HG03066 (cell line): ENCODE measurements around the gene SCFD2.
"Not testable (repeated sequence)": the region's sequence is repeated elsewhere in the genome, so short reads cannot be mapped to it uniquely, and the experiment has no call there.

Experiments
- ATAC-seq: cut with Tn5 transposase; IDR thresholded peaks from one replicate; pipeline ENCODE4 v1.9.1; 2021; ENCODE audit warnings: low read depth; ENCODE audit not compliant: unreplicated experiment

SCFD2 gene

DNA sequence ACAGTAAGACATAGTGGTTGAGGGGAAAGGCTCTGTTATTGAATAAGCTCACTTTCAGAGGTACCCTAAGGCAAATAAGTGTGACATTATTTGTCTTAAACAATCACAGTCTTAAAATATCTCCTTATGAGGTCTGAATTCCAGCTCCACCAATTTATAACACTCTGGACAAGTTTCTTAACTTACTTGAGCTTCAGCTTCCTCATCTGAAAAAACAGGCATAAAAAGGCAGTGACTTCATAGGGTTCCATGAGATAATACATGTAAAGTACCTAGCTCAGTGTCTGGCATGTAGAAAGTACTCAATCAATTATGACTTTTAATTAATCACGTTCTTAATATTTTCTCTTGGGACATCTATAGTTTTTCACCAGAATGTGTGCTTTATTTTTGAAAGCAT is 301.3 kb downstream of the SCFD2 start:
- ATAC-seq, result no peak

DNA sequence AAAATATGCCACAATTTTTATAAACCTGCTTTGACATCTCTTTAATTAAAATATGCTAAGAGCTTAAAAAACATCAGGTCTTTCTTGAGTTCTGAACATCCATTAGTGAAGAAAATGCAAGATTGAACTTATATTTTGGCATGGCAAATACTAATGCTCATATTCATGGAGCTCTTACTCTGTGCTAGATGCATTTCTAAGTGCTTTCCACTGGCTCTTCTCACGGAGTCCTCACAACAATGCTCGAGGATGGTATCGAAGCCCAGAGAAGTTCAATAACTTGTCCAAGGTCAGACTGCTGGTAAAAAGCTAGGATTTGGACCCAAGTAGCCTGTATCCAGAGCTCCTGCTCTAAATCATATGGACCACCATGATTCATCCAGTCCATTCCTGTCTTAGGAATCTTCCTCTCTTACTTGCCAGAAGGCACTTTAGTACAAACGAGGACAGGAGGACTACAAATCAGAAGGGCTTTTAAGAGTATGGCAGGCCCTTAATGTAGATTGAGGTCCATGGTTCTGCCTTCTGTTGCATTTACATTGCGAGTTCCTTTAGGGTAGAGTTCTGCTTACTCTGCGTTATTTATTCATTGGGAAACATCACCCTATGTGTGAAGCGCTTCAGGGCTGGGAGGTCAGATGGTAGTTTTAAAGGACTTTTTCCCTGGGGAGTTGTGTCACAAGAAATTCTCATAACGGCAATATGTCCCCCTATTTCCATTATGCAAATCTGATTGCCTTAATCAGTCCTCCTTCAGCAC is 304.6 kb downstream of the SCFD2 start:
- no peak for ATAC-seq

DNA sequence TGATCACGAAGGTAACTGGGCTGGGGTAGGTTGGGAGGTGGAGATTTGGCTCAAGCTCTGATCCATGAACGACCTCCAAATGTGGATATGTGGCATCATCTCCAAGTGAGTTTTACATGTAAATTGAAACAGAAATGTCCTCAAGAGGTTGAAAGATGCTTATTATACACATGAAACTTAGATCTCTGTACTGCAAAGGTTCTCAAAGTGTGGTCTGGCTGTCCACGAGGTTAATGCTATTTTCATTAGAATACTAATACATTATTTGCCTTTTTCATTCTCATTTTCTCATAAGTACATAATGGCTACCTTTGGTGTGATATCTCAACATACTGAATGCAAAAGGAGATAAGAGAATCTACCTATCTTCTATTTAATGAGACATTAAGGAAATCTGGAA is 305.6 kb downstream of the SCFD2 start:
- no peak for ATAC-seq

DNA sequence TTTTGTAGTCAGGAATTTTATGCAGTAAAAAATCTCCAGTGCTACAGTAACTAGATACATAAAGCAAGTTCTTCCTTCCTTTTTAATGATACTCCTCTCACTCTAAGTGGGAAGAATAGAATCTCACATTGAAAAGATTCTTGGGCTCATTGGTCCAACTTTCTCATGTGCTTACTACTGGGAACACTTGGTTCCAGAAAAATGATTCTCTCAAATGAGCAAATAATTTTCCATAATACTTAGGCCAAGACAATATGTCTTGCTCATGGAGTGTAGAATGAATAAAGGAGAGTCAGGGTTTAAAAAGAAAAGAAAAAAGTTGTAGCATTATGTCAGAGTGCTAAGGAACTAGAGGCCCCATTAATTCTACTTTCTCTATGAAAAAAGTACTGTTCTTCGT is 306.0 kb downstream of the SCFD2 start:
- ATAC-seq, result no peak

DNA sequence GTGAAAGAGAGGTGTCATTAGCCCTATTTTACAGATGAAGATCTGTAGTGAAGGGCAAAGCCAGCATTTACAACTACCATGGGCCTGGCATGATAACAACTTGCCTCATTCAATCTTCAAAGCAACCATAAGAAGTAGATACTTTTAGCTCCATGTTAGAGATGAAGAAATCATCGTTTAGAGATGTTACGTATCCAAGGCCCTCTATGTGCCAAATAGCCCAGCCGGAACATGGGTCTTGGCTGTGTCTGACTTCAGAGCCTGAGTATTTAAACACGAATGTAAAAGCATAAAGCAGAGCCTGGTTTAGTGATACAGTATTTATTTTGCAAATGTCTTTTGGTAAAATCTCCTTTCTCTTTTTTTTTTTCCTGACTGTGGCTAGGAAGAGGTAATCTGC is 306.6 kb downstream of the SCFD2 start:
- no peak for ATAC-seq

DNA sequence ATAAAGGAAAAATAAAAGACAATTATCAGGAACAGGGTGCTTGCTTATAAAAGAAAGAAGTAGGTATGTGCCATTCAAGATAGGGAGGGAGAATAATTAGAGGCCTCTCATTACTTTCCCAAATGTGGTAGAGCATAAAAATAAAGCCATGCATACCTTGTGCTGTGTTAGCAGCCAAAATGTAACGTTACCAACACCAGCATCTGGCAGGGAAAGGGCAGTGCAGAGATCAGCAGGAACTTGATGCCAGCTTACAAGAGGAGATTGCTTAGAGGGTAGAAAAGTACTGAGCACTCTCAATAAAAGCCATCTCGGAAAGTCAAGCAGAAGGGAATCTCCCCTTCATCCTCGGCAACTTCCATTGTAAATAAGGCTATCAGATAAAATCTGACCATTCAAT is 308.2 kb downstream of the SCFD2 start:
- ATAC-seq, result no peak

DNA sequence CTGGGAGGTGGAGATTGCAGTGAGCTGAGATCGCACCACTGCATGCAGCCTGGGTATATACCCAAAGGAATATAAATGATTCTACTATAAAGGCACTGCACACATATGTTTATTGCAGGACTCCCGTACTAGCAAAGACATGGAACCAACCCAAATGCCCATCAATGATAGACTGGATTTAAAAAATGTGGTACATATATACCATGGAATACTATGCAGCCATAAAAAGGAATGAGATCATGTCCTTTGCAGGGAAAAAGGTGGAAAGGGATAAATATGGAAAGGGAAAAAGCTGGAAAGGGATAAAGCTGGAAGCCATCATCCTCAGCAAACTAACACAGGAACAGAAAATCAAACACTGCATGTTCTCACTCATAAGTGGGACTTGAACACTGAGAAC is 308.8 kb downstream of the SCFD2 start:
- not testable (repeated sequence) for ATAC-seq

DNA sequence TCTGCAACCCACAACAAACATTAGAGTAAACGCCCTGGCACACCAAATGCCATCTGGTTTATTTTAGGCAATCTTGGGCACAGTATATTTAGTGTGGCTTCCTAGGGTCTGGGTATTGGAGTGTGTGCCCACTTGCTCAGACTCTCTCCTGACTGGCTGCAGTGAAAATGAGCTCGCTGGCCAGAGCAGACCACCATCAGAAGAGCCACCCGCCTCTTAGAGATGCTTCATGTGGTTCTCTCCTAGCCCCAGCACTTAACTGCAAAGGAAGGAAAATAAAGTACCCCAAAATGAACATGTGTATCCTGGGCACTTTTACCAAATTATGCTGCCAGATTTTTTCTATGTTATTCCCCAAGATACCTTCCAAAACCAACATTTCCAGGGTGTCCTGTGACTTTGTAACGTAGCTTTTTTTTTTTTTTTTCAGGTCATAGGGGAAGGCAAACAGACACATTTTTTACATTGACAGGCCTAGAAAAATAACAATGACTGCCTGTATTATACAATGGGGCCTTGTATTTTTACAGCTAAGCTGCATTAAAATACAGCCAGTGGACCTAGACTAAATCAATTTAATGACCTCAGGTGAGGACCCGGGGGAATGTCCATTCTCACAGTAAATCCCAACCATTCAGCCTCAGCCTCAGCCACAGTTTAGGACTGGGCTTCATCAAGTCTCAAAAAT is 310.0 kb downstream of the SCFD2 start:
- no peak for ATAC-seq

DNA sequence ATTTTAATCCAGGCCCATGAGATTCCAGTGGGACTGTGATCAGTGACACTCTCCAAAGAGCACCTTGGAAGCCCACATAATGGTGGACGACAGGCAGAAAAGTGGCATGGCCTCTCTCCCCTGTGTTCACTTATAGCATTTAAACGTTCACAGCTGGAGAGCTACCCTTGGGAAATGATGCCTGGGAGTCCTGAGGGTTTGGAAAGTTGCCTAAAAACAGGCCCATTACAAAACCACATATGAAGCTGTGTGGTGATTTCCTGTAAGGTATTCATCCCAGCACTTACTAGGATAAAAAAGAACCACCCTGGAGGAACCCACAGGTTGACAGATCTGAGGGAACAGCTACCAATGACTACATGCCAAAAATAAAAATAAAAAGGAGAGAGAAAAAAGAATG is 310.6 kb downstream of the SCFD2 start:
- no peak for ATAC-seq

DNA sequence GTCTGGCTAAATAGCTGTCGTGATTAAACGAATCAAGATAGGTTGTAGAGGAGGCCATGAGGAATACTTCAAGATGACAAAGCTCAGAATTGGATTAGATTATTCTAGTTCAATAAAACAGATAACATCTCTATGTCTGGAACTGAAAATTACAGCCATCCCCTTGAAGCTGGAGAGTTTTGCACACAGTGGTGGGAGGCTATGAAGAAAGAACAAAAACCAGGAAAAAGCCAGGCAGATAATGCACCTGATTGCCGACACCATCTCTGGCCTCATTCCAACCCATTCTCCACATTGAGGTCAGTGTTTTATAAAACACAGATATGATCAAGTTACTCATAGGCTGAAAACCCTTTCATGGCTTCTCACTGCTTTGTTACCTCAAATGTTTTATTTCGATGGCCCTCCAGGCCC is 315.5 kb downstream of the SCFD2 start:
- ATAC-seq, result no peak

DNA sequence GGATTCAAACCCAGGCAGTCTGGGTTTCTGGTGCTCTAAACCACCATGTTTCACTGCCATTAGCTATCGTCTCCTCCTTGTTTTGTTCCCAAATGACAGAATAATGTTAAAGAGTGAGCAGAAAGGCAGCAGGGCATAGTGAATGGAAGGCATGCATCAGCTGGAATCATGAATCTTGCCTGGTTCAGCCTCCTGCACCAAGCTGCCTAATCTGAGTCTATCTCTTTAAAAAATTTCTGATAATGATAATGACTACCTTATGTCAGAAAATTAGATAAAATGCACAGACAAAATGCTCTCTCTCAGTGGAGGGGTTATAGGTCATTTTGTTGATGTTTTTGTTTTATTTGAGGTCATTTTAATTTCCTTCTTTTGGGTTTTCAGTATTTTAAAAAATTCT is 316.3 kb downstream of the SCFD2 start:
- no peak for ATAC-seq

DNA sequence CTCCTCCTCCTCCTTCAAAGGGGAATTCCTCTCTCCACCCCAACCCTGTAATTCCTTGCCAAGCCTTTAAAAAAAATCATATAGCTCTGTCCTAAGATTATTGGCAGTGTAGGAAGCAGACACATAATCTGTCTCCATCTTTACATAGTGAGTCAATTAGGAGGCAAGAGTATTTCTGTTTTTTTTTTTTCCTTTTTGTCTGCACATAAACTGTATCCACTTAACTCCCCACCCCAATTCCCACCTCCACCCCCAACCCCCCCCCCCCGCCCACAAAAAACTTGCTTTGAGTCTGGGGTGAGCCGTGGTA is 321.3 kb downstream of the SCFD2 start:
- no peak for ATAC-seq

DNA sequence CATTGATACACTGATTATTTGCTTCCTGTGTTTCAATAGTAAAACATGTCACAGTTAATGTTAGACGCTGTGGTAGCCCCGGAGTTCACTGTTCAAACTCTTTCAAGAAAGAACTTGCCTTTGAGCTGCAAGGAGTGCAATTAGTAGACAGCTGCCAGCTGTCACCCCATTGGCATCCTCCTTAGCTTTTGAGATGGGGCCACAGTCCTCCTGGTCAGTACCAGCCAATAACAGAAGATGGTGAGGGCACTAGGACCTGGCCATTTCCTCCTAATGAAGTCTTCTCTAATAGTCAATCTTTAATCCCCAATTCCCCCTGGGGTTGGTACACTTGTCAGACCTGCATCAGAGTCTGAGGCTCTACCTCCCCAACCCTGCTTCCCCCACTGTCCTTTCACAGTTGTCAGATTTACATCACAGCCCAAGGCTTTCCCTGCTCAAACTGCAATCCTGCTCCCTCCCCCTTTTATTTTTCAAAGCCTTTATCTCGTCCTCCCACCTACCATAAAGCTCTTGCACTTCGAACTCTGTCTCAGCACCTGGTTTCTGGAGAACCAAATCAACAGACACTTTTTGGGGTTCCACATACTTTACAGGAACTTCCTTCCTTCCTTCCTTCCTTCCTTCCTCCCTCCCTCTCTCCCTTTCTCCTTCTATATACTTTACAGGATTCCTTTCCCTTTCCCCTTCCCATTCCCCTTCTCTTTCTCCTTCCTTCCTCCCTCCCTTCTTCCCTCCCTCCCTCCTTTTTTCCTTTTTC is 321.8 kb downstream of the SCFD2 start:
- no peak for ATAC-seq

DNA sequence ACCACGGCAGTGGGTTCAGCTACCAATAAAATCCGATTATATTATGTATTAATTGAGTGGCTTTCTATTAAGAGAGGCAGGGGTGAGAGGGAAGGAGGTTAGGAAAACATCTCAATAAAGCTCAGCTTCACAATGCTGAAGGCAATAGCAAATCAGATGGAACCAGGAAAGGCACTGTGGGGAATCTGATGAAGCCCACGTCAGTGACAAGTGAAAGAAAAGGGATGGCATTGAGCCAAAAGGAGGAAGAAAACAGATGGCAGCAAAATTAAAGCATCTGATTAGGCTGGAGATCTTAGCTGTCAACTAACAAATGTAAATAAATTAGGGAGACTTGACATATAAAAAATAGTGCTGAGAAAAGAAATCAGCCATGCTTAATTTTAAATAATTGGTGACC is 322.8 kb downstream of the SCFD2 start:
- no peak for ATAC-seq

DNA sequence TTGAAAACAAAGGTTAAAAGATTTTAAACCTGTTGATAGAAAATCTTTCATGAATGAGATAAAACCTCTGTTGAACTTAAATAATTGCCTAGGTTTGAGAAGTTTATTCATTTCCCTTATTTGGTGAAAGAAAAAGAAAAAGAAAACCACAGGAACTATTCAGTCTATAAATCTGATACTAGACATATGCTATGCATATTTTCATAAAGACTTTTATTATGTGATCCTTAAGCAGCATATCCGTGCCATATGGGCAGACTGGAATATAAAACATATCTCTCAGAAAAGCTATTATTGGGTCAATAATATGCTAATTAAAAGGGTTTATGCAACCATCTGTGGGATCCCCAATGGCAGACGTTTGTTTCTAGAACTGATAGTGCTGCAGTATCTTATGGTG is 325.0 kb downstream of the SCFD2 start:
- no peak for ATAC-seq

DNA sequence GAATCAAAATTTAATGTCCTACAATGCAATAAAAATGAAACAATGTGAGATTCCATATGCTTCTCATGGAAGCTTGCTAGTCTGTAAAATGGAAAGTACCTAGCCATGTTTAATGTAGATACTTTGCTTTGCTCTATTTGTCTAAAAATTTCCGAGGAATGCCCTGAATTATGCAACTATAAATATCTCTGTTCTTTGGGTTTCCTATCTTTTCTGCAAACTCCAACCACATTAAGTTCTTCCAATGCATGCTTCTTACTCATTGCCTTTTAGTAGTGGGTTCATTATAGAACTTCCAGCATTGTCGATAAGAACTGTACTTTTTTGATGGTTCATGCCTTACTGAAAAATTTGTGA is 325.4 kb downstream of the SCFD2 start:
- no peak for ATAC-seq

DNA sequence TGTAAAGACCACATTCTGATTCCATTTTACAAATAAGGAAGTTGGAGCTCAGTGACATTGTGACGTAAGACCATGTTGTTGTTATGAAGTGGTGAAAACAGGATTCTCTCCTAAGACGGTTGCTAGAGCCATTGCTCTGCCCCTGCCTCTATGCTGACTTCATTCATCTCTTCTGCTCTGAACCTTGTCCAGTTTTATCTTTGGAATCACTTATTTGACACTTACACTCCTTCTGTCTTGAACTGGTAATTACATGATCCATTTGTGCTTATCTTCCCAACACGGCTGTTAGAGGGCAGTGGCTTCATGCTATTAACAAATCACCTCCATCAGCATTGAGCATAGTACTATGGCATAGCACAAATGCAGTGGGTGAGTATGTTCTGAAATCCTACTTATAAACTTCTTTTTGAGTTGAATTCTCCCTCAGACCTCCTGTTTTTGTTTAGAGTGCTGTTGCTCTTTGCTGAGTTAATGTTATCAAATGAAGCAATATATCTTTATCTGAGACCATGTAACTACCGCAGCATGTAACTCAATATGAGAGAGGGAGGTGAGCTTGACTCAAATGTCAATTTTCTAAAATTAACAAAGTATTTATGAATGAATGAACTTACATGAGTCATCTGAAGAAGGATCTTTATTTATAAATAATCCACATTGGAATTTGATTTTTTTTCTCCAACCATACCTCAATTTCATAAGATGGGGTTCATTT is 326.0 kb downstream of the SCFD2 start:
- no peak for ATAC-seq

DNA sequence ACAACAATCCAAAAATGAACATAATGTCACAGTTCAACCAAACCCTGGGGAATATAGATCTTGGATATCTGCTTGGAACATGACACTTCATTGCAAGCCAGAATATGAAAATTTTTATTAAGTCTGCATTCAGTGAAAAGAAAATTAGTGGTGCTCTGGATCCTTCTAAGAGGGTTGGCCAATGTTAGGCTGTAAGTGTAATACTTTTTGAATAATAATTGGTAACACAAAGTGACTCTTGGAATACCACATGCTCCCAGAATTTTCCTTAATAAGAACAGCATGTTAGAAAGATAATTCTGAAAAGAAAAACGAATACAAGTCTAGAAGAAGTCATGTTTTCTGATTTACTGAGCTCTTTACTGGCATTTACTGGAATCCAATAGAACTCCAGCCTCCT is 328.0 kb downstream of the SCFD2 start:
- ATAC-seq, result no peak

DNA sequence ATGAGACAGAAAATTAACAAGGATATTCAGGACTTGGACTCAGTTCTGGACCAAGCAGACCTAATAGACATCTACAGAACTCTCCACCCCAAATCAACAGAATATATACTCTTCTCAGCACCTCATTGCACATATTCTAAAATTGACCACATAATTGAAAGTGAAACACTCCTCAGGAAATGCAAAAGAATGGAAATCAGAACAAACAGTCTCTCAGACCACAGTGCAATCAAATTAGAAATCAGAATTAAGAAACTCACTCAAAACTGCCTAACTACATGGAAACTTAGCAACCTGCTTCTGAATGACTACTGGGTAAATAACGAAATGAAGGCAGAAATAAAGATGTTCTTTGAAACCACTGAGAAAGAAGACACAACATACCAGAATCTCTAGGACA is 333.0 kb downstream of the SCFD2 start:
- not testable (repeated sequence) for ATAC-seq

DNA sequence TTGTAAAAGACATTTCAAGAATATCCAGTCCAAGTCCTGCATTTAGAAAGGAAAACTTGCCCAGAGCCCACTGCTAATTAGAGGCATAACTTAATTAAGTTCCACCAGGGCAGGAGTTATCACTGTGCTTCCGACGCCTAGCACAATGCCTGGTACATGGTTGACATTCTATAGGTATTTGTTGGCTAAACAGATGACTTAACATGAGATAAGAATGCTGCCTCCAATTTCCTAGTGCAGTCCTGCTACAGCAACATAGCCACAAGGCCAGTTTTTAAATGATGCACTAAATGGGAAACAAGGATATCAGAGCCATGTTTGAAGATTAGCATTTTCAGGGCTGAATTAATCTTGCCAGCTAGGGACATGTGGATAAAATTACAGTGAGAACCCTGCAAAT is 339.6 kb downstream of the SCFD2 start:
- no peak for ATAC-seq

DNA sequence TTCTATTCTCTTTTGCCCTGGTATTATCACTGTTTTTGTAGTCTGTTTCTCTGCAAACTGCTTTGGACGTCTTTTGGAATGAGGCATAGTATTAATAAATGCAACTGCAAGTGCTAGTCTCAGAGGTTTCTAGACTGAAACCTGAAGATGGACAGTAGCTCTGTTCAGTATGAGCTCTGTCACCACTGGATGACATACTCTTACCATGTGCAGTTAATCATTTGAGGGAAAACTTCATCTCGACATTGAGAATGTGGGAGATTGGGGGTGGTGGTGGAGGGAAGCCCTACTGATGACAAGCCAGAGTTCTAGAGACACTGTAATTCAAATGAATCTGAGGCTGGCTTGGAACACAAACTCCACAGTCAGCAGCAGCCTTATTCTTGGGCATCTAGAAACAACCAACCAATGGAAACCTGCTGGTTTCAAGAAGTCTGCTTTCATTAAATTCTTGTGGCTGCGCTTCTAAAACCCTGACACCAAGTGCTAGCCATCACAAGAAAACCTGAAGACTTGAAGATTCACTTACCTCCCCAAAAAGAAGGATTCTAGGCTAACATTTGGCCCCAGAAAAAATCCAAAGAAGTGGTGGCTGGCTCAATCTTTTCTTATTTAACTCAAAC is 342.1 kb downstream of the SCFD2 start:
- peak; percentile 72 for ATAC-seq
